Natural killer cell (primary cell): ENCODE measurements around the gene RAB6B. TPM values are rescaled to one million over a fixed set of nuclear protein-coding genes. Genes with fewer than 3 reads are reported as not detected.

Source experiments
- ATAC-seq, 3 donors: fragments of 150-1000 bp in 2 of 3; fragments of 200-7000 bp in 1 of 3; cut with Tn5 transposase; 1 replicate in 1 of 3; 2 replicates in 2 of 3; pipeline ENCODE4 v1.10.0; 2021; ENCODE audit warnings: mild to moderate bottlenecking in 2 of 3, moderate library complexity in 2 of 3
- DNase-seq, 2 donors: peaks; one replicate each; pipeline versions ENCODE4 v3.0.0 to v3.0.0-alpha.2; 2013 to 2021; ENCODE audit warnings: mixed read lengths in 1 of 2
- H3K27ac ChIP-seq: one replicate; pipeline ENCODE4 v1.5.1; 2013; ENCODE audit warnings: mild to moderate bottlenecking, low read length
- H3K27me3 ChIP-seq: one replicate; pipeline ENCODE4 v1.6.1; 2013; ENCODE audit warnings: low read length; ENCODE audit not compliant: control insufficient read depth, insufficient read depth
- H3K36me3 ChIP-seq: one replicate; pipeline ENCODE4 v1.6.1; 2013; ENCODE audit warnings: low read length; ENCODE audit not compliant: control insufficient read depth, insufficient read depth
- H3K4me1 ChIP-seq: one replicate; pipeline ENCODE4 v1.6.1; 2013; ENCODE audit warnings: low read length; ENCODE audit not compliant: control insufficient read depth, insufficient read depth
- H3K4me3 ChIP-seq: one replicate; pipeline ENCODE4 v1.5.1; 2013; ENCODE audit warnings: low read length
- H3K9me3 ChIP-seq: one replicate; pipeline ENCODE4 v1.6.1; 2013; ENCODE audit warnings: low read length; ENCODE audit not compliant: control insufficient read depth, insufficient read depth
- H3K27ac Mint-ChIP-seq, 2 donors: one replicate each; pipeline ENCODE4 v1.8.0; 2022; ENCODE audit warnings: mild to moderate bottlenecking in 2 of 2, mixed read lengths in 2 of 2, moderate library complexity in 1 of 2
- H3K27me3 Mint-ChIP-seq, 2 donors: one replicate each; pipeline ENCODE4 v1.8.0; 2022; ENCODE audit warnings: low read depth in 2 of 2, mixed read lengths in 2 of 2
- H3K36me3 Mint-ChIP-seq: one replicate; pipeline ENCODE4 v1.8.0; 2022; ENCODE audit warnings: mixed read lengths
- H3K4me1 Mint-ChIP-seq, 2 donors: one replicate each; pipeline ENCODE4 v1.8.0; 2022; ENCODE audit warnings: mixed read lengths in 2 of 2
- H3K4me3 Mint-ChIP-seq: one replicate; pipeline ENCODE4 v1.8.0; 2022; ENCODE audit warnings: mild to moderate bottlenecking, moderate library complexity, mixed read lengths
- H3K9me3 Mint-ChIP-seq, 2 donors: one replicate each; pipeline ENCODE4 v1.8.0; 2022; ENCODE audit warnings: mixed read lengths in 2 of 2
- CTCF ChIP-seq: fragments of 200-600 bp; IDR thresholded peaks from one replicate; pipeline ENCODE4 v1.8.0; 2022; ENCODE audit warnings: antibody characterized with exemption
- WGBS: methylation state at CpG from one replicate; pipeline ENCODE4 v1.1.7; 2013; ENCODE audit warnings: missing lambda C conversion rate; ENCODE audit not compliant: insufficient coverage; 5-methylcytosine and 5-hydroxymethylcytosine counted together
- intact Hi-C: fragments of 100-400 bp; cut with micrococcal nuclease; formaldehyde crosslinking; loops from one replicate; pipeline ENCODE4 v1.14.2; 2022
- total RNA-seq, 4 donors: library from RNA; stranded (reverse); fragments of 120-200 nt in 1 of 4; gene quantifications; one replicate each; pipeline versions ENCODE4 v1.2.3 to v1.2.4, GENCODE V29; 2013 to 2022

Gene RAB6B
- total RNA-seq, 3 donors from 2014 or later (not counting 1 experiment from before 2014, with no cell fraction given): 1.4 to 2.7 (median 1.6) TPM

GRCh38 chr3:133843634-133844033 lies 52.0 kb downstream of the RAB6B start:
- H3K4me1 ChIP-seq: no peaks in the 10 kb centered on the region
- H3K9me3 ChIP-seq: no peaks in the 10 kb centered on the region
- no peak for TF ChIP-seq CTCF
- Mint-ChIP-seq H3K27ac (no peak overlapping the region), H3K4me1 (no peaks in the 10 kb centered on the region), H3K36me3 (no peaks in the 10 kb centered on the region), H3K27me3 (peaks cover 8 to 14% of the 10 kb centered on the region in 2 donors), H3K4me3 (no peak overlapping the region), H3K9me3 (no peaks in the 10 kb centered on the region)
- no peak overlapping the region for H3K4me3 ChIP-seq
- WGBS: 94% methylated on average over 6 of the region's 7 CpGs
- DNase-seq: no peak
- no peak overlapping the region for H3K27ac ChIP-seq
- ATAC-seq: no peak
- intact Hi-C loops: no loop called here
- H3K27me3 ChIP-seq: no peaks in the 10 kb centered on the region
- H3K36me3 ChIP-seq: no peaks in the 10 kb centered on the region

GRCh38 chr3:133842158-133842557 lies 53.5 kb downstream of the RAB6B start:
- no peak overlapping the region for H3K27ac ChIP-seq
- intact Hi-C loops: no loop called here
- no peak overlapping the region for H3K4me3 Mint-ChIP-seq
- ATAC-seq (no peak), DNase-seq (no peak)
- H3K27me3 Mint-ChIP-seq: peaks cover 6 to 7% of the 10 kb centered on the region in 2 donors
- TF ChIP-seq CTCF: no peak
- no peaks in the 10 kb centered on the region for H3K4me1 Mint-ChIP-seq
- H3K36me3 Mint-ChIP-seq: no peaks in the 10 kb centered on the region
- no peaks in the 10 kb centered on the region for H3K9me3 ChIP-seq
- no peaks in the 10 kb centered on the region for H3K36me3 ChIP-seq
- no peaks in the 10 kb centered on the region for H3K9me3 Mint-ChIP-seq
- H3K4me1 ChIP-seq: no peaks in the 10 kb centered on the region
- no peaks in the 10 kb centered on the region for H3K27me3 ChIP-seq
- H3K27ac Mint-ChIP-seq: no peak overlapping the region
- H3K4me3 ChIP-seq: no peak overlapping the region
- 85% methylated on average over 3 of the region's 4 CpGs for WGBS

GRCh38 chr3:133841196-133841595 lies 54.5 kb downstream of the RAB6B start:
- H3K9me3 Mint-ChIP-seq: no peaks in the 10 kb centered on the region
- no peaks in the 10 kb centered on the region for H3K27me3 ChIP-seq
- no peaks in the 10 kb centered on the region for H3K36me3 ChIP-seq
- H3K4me3 ChIP-seq: no peak overlapping the region
- no peak overlapping the region for H3K4me3 Mint-ChIP-seq
- H3K4me1 ChIP-seq: no peaks in the 10 kb centered on the region
- no peak for ATAC-seq
- no peaks in the 10 kb centered on the region for H3K4me1 Mint-ChIP-seq
- TF ChIP-seq CTCF: no peak
- 94% methylated on average over 8 of the region's 8 CpGs for WGBS
- no peak overlapping the region for H3K27ac Mint-ChIP-seq
- H3K36me3 Mint-ChIP-seq: no peaks in the 10 kb centered on the region
- no peaks in the 10 kb centered on the region for H3K9me3 ChIP-seq
- DNase-seq: no peak
- H3K27ac ChIP-seq: no peak overlapping the region
- intact Hi-C loops: no loop called here
- H3K27me3 Mint-ChIP-seq: peaks cover 3 to 7% of the 10 kb centered on the region in 2 donors

GRCh38 chr3:133840767-133841166 lies 54.9 kb downstream of the RAB6B start:
- H3K4me1 Mint-ChIP-seq: no peaks in the 10 kb centered on the region
- Histone ChIP-seq H3K4me3 (no peak overlapping the region), H3K27ac (no peak overlapping the region), H3K9me3 (no peaks in the 10 kb centered on the region), H3K4me1 (no peaks in the 10 kb centered on the region), H3K27me3 (no peaks in the 10 kb centered on the region), H3K36me3 (no peaks in the 10 kb centered on the region)
- intact Hi-C loops: no loop called here
- H3K9me3 Mint-ChIP-seq: no peaks in the 10 kb centered on the region
- no peaks in the 10 kb centered on the region for H3K36me3 Mint-ChIP-seq
- ATAC-seq (no peak), DNase-seq (no peak)
- H3K4me3 Mint-ChIP-seq: no peak overlapping the region
- 87% methylated on average over 6 of the region's 6 CpGs for WGBS
- H3K27ac Mint-ChIP-seq: no peak overlapping the region
- TF ChIP-seq CTCF: no peak
- H3K27me3 Mint-ChIP-seq: peaks cover 3 to 7% of the 10 kb centered on the region in 2 donors
